K562 (cell line): Measurements from ENCODE around the gene MRPL58. TPM values are rescaled to one million over a fixed set of nuclear protein-coding genes. Genes with fewer than 3 reads are reported as not detected.

Experiments used
- ARHGAP35 ChIP-seq: fragments of 450-650 bp; IDR thresholded peaks from 2 replicates; pipeline ENCODE4 v1.6.1; 2018; ENCODE audit not compliant: partially characterized antibody
- CCNT2 ChIP-seq: IDR thresholded peaks from 2 replicates; pipeline ENCODE4 v1.6.1; 2011; ENCODE audit warnings: borderline replicate concordance, low read depth, mild to moderate bottlenecking, moderate library complexity, mixed read lengths, low read length; ENCODE audit not compliant: insufficient read length; ENCODE audit errors: extremely low read depth
- EGR1 ChIP-seq: fragments of 450-650 bp; conservative IDR thresholded peaks from 2 replicates; pipeline ENCODE4 v1.6.1; 2017; ENCODE audit warnings: mild to moderate bottlenecking
- FOXK2 ChIP-seq, 2 experiments: fragments of 450-650 bp; IDR thresholded peaks in 1 of 2; conservative IDR thresholded peaks in 1 of 2; 2 replicates each; pipeline ENCODE4 v1.6.1; 2016; ENCODE audit warnings: low read depth in 2 of 2, mild to moderate bottlenecking in 1 of 2
- GTF2A2 ChIP-seq: IDR thresholded peaks from 2 replicates; pipeline ENCODE4 v1.6.1; 2016; ENCODE audit warnings: mild to moderate bottlenecking, missing genetic modification characterization, missing compliant biosample characterization
- MAFF ChIP-seq: IDR thresholded peaks from 2 replicates; pipeline ENCODE4 v1.6.1; 2012; ENCODE audit warnings: low read length, improper control_type of control experiment
- MBD1 ChIP-seq: fragments of 250-450 bp; sonication (Bioruptor Pico); IDR thresholded peaks from 2 replicates; pipeline ENCODE4 v1.8.0; 2022; ENCODE audit warnings: inconsistent platforms
- MEF2D ChIP-seq: conservative IDR thresholded peaks from 2 replicates; pipeline ENCODE4 v1.6.1; 2016; ENCODE audit warnings: low read depth, missing genetic modification characterization, missing compliant biosample characterization
- MTA1 ChIP-seq: fragments of 450-650 bp; IDR thresholded peaks from 2 replicates; pipeline ENCODE4 v1.6.1; 2017; ENCODE audit warnings: borderline replicate concordance
- NFIC ChIP-seq: fragments of 450-650 bp; IDR thresholded peaks from 2 replicates; pipeline ENCODE4 v1.6.1; 2017; ENCODE audit warnings: mild to moderate bottlenecking, inconsistent platforms
- NR4A1 ChIP-seq, 2 experiments: fragments of 250-450 bp in 1 of 2; fragments of 450-650 bp in 1 of 2; sonication (Bioruptor Pico) in 1 of 2; IDR thresholded peaks; 2 replicates each; pipeline versions ENCODE4 v1.4.0 to v1.6.1; 2016 to 2020; ENCODE audit warnings: mild to moderate bottlenecking in 2 of 2, missing compliant biosample characterization in 1 of 2, missing genetic modification characterization in 1 of 2, moderate library complexity in 1 of 2
- PCBP2 ChIP-seq: fragments of 200-400 bp; formaldehyde crosslinking; IDR thresholded peaks from 2 replicates; pipeline ENCODE4 v1.6.1; 2018; ENCODE audit warnings: low read length, low read depth, mild to moderate bottlenecking, moderate library complexity; ENCODE audit not compliant: poor library complexity, severe bottlenecking
- POLR2B ChIP-seq: fragments of 450-650 bp; IDR thresholded peaks from 2 replicates; pipeline ENCODE4 v1.6.1; 2018; ENCODE audit warnings: low read depth; ENCODE audit not compliant: partially characterized antibody
- POLR3G ChIP-seq: IDR thresholded peaks from 2 replicates; pipeline ENCODE4 v1.6.1; 2011; ENCODE audit not compliant: insufficient read length, insufficient replicate concordance; ENCODE audit errors: extremely low read depth
- RBM39 ChIP-seq: fragments of 200-400 bp; formaldehyde crosslinking; optimal IDR thresholded peaks from 2 replicates; pipeline ENCODE3; 2018; ENCODE audit warnings: low read depth, low read length
- RHOXF2B ChIP-seq: fragments of 250-450 bp; sonication (Bioruptor Pico); conservative IDR thresholded peaks from 2 replicates; pipeline ENCODE4 v1.5.1; 2021
- SREBF2 ChIP-seq: sonication (generic); formaldehyde crosslinking; IDR thresholded peaks from 2 replicates; pipeline ENCODE4 v1.4.0; 2020; ENCODE audit warnings: mild to moderate bottlenecking, missing genetic modification reagents
- TAF1 ChIP-seq: IDR thresholded peaks from 2 replicates; pipeline ENCODE4 v1.6.1; 2011; ENCODE audit warnings: mild to moderate bottlenecking, low read length, moderate library complexity; ENCODE audit not compliant: insufficient read depth, control insufficient read depth, severe bottlenecking; ENCODE audit errors: extremely low read depth
- ZFX ChIP-seq: sonication (generic); formaldehyde crosslinking; IDR thresholded peaks from 2 replicates; pipeline ENCODE4 v1.8.0; 2022; ENCODE audit warnings: mild to moderate bottlenecking, missing genetic modification reagents, moderate library complexity
- ZNF124 ChIP-seq: sonication (generic); formaldehyde crosslinking; IDR thresholded peaks from 2 replicates; pipeline ENCODE4 v1.8.1; 2022; ENCODE audit warnings: missing genetic modification reagents
- ZNF280A ChIP-seq: fragments of 450-650 bp; IDR thresholded peaks from 2 replicates; pipeline ENCODE4 v1.6.1; 2018; ENCODE audit warnings: mild to moderate bottlenecking, low read depth; ENCODE audit not compliant: partially characterized antibody
- ZNF384 ChIP-seq: IDR thresholded peaks from 2 replicates; pipeline ENCODE4 v1.6.1; 2012; ENCODE audit warnings: low read depth, low read length, improper control_type of control experiment
- ZNF436 ChIP-seq: fragments of 250-450, 450-650 bp; sonication (Bioruptor Pico); formaldehyde crosslinking; IDR thresholded peaks from 2 replicates; pipeline ENCODE4 v1.7.0; 2020; ENCODE audit warnings: mild to moderate bottlenecking
- ZNF695 ChIP-seq: fragments of 450-650 bp; formaldehyde crosslinking; IDR thresholded peaks from 2 replicates; pipeline ENCODE4 v1.4.0; 2020; ENCODE audit warnings: mild to moderate bottlenecking, moderate library complexity
- polyA plus RNA-seq, 8 experiments: library from polyadenylated mRNA; depleted of rRNA in 4 of 8; stranded (reverse) in 5 of 8; unstranded in 3 of 8; fragments of >200 nt; fragmentation: Nextera tagmentation in 2 of 8; fragmentation: Illumina TruSeq in 1 of 8; extraction: Ambion mirVana in 2 of 8; extraction: Trizol in 1 of 8; gene quantifications; 2 replicates each; pipeline versions ENCODE4 v1.2.1 to v1.2.3, GENCODE V29; 2011 to 2014; ENCODE audit warnings: inconsistent platforms in 1 of 8, missing spikeins in 1 of 8
- total RNA-seq, 7 experiments: library from RNA; depleted of rRNA in 6 of 7; stranded (reverse); fragments of >200 nt in 6 of 7; fragmentation: Illumina TruSeq in 2 of 7; extraction: Trizol in 2 of 7; gene quantifications; 2 replicates each; pipeline versions ENCODE4 v1.2.1 to v1.2.3, GENCODE V29; 2011 to 2021; ENCODE audit warnings: low replicate concordance in 1 of 7

Gene MRPL58
- total and polyA plus RNA-seq, 9 of the 15 experiments (the other 6 are each of a cell fraction or from before 2014, with no cell fraction given): 30.8 to 107 (median 72.4) TPM

GRCh38 chr17:75012346-75013091 lies at the start of gene MRPL58 (continued):
- TF ChIP-seq ZNF280A (no peak), GTF2A2 (tag) (0 out of 2 replicates have a peak, but pooled peaks have one; percentile 51), ZNF384 (peak; percentile 60), ZFX (CRISPR knock-in tag) (peak; percentile 94), EGR1 (peak; percentile 31; the same call in 1 of the 2 replicates), TAF1 (peak; percentile 99), RHOXF2B (CRISPR knock-in tag) (no peak), MTA1 (no peak), MAFF (no peak), POLR2B (peak; percentile 82), SREBF2 (CRISPR knock-in tag) (no peak), NFIC (peak; percentile 41), CCNT2 (peak; percentile 58), RBM39 (no peak), ARHGAP35 (no peak), ZNF124 (no peak), FOXK2 (conservative IDR thresholded peaks at IDR 0.05 in 1 of 2, IDR thresholded peaks at IDR 0.05 in 1 of 2; ENCODE audit: low read depth in 2 of 2) (peak in 1 of 2 experiments; percentile 43; a peak in 1 of 4 replicates), ZNF695 (CRISPR knock-in tag) (no peak), MEF2D (tag) (no peak), NR4A1 (CRISPR knock-in tag; IDR thresholded peaks at IDR 0.05) (0 out of 2 replicates have a peak, but pooled peaks have one; percentile 58), NR4A1 (tag; IDR thresholded peaks at IDR 0.05) (0 out of 2 replicates have a peak, but pooled peaks have one; percentile 34), PCBP2 (no peak), POLR3G (no peak), MBD1 (CRISPR knock-in tag) (no peak), ZNF436 (CRISPR knock-in tag) (no peak)
